Endothelial cell of umbilical vein (primary cell): ENCODE measurements around the gene SLC30A4.

Source experiments
- CTCF ChIP-seq, 2 donors: IDR thresholded peaks; 1 replicate in 1 of 2; 2 replicates in 1 of 2; pipeline ENCODE4 v1.5.1; 2011; ENCODE audit warnings: low read length in 2 of 2, mild to moderate bottlenecking in 2 of 2, moderate library complexity in 2 of 2, control low read depth in 1 of 2, inconsistent platforms in 1 of 2, low read depth in 1 of 2; ENCODE audit not compliant: insufficient read depth in 1 of 2; ENCODE audit errors: extremely low read depth in 1 of 2
- MYC ChIP-seq: IDR thresholded peaks from one replicate; pipeline ENCODE4 v1.6.1; 2011; ENCODE audit warnings: mild to moderate bottlenecking, low read depth, low read length

- TF ChIP-seq CTCF (IDR thresholded peaks at IDR 0.05; ENCODE audit: extremely low read depth in 1 of 2, insufficient read depth in 1 of 2, low read depth in 1 of 2, low read length in 2 of 2): no peak
- no peak for TF ChIP-seq MYC
Observed at GRCh38 chr15:45543051-45543450, 20.5 kb upstream of the SLC30A4 start.
